Parathyroid adenoma (tissue), 2 donors: Measurements from ENCODE around the gene RLN3.

ENCODE experiments used
- H2AFZ ChIP-seq: fragments of 300-600 bp; sonication (generic); one replicate; pipeline ENCODE4 v1.7.0; 2017; ENCODE audit warnings: antibody characterized with exemption, mild to moderate bottlenecking
- H3K27ac ChIP-seq: fragments of 300-600 bp; sonication (generic); one replicate; pipeline ENCODE4 v1.7.0; 2017
- H3K27me3 ChIP-seq: fragments of 300-600 bp; sonication (generic); one replicate; pipeline ENCODE4 v1.7.0; 2017; ENCODE audit warnings: low read length; ENCODE audit not compliant: control insufficient read depth, insufficient read depth
- H3K36me3 ChIP-seq: fragments of 300-600 bp; sonication (generic); one replicate; pipeline ENCODE4 v1.7.0; 2017; ENCODE audit warnings: low read length; ENCODE audit not compliant: control insufficient read depth, insufficient read depth
- H3K4me1 ChIP-seq: fragments of 300-600 bp; sonication (generic); one replicate; pipeline ENCODE4 v1.7.0; 2017; ENCODE audit warnings: control low read depth
- H3K4me2 ChIP-seq: fragments of 300-600 bp; sonication (generic); one replicate; pipeline ENCODE4 v1.7.0; 2017; ENCODE audit warnings: low read length
- H3K4me3 ChIP-seq: fragments of 300-600 bp; sonication (generic); one replicate; pipeline ENCODE4 v1.7.0; 2017; ENCODE audit warnings: low read depth, low read length
- H3K79me2 ChIP-seq: fragments of 300-600 bp; sonication (generic); one replicate; pipeline ENCODE4 v1.7.0; 2017; ENCODE audit warnings: control low read depth
- H3K9ac ChIP-seq: fragments of 300-600 bp; sonication (generic); one replicate; pipeline ENCODE4 v1.7.0; 2017; ENCODE audit warnings: mild to moderate bottlenecking
- H3K9me3 ChIP-seq: fragments of 300-600 bp; sonication (generic); one replicate; pipeline ENCODE4 v1.7.0; 2017; ENCODE audit warnings: low read length; ENCODE audit not compliant: control insufficient read depth
- TF ChIP-seq, protein P1 (sequence below): fragments of 300-600 bp; sonication (generic); IDR thresholded peaks from one replicate; pipeline ENCODE4 v1.7.0; 2017; ENCODE audit warnings: antibody characterized with exemption, mild to moderate bottlenecking
- donor health status: primary hyperparathyroidism.

RLN3 gene

DNA sequence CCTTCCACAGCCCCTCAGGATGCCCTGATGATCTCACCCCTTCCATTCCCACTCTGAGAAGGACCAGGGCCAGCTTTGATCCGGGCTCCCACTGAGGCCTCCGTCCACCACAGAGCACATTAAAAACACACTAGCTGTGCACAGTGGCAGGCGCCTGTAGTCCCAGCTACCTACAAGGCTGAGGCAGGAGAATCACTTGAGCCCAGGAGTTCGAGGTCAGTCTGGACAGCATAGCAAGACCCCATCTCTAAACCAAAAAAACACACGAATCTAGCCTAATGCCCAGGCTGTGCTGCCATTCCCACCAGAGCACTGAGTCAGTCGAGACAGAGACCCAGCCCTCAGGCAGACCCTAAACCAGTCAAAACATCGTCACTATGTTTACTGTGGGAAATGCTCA lies 35.9 kb upstream of the RLN3 start:
- Histone ChIP-seq H3K4me2 (no peak overlapping the region), H3K4me1 (peaks cover 23% of the 10 kb centered on the region), H3K36me3 (no peaks in the 10 kb centered on the region), H3K27me3 (no peaks in the 10 kb centered on the region), H3K9me3 (no peaks in the 10 kb centered on the region), H3K4me3 (no peak overlapping the region), H3K27ac (no peak overlapping the region), H3K9ac (no peak overlapping the region), H2AFZ (no peak overlapping the region), H3K79me2 (peaks cover 36% of the 10 kb centered on the region)
- TF ChIP-seq, protein P1, sequence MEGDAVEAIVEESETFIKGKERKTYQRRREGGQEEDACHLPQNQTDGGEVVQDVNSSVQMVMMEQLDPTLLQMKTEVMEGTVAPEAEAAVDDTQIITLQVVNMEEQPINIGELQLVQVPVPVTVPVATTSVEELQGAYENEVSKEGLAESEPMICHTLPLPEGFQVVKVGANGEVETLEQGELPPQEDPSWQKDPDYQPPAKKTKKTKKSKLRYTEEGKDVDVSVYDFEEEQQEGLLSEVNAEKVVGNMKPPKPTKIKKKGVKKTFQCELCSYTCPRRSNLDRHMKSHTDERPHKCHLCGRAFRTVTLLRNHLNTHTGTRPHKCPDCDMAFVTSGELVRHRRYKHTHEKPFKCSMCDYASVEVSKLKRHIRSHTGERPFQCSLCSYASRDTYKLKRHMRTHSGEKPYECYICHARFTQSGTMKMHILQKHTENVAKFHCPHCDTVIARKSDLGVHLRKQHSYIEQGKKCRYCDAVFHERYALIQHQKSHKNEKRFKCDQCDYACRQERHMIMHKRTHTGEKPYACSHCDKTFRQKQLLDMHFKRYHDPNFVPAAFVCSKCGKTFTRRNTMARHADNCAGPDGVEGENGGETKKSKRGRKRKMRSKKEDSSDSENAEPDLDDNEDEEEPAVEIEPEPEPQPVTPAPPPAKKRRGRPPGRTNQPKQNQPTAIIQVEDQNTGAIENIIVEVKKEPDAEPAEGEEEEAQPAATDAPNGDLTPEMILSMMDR, result no peak

- no peak overlapping the region for H3K9ac ChIP-seq
- H3K27ac ChIP-seq, result no peak overlapping the region
- H3K27me3 ChIP-seq, result no peaks in the 10 kb centered on the region
- peaks cover 11% of the 10 kb centered on the region for H3K4me1 ChIP-seq
- no peak overlapping the region for H3K4me2 ChIP-seq
- H2AFZ ChIP-seq, result no peak overlapping the region
- peaks cover 44% of the 10 kb centered on the region for H3K79me2 ChIP-seq
- no peaks in the 10 kb centered on the region for H3K9me3 ChIP-seq
- H3K36me3 ChIP-seq, result no peaks in the 10 kb centered on the region
- H3K4me3 ChIP-seq, result no peak overlapping the region
- TF ChIP-seq, protein P1, result no peak
Measured at GRCh38 chr19:13993590-13994300, 34.2 kb upstream of the RLN3 start.

- Histone ChIP-seq H3K27ac (no peak overlapping the region), H3K9ac (no peak overlapping the region), H3K79me2 (peaks cover 56% of the 10 kb centered on the region), H3K36me3 (no peaks in the 10 kb centered on the region), H3K4me2 (no peak overlapping the region), H3K4me1 (peaks cover 3% of the 10 kb centered on the region), H3K4me3 (no peak overlapping the region), H3K9me3 (no peaks in the 10 kb centered on the region), H3K27me3 (no peaks in the 10 kb centered on the region), H2AFZ (no peak overlapping the region)
- TF ChIP-seq, protein P1, result no peak
Measured at GRCh38 chr19:13995017-13995728, 32.8 kb upstream of the RLN3 start.

DNA sequence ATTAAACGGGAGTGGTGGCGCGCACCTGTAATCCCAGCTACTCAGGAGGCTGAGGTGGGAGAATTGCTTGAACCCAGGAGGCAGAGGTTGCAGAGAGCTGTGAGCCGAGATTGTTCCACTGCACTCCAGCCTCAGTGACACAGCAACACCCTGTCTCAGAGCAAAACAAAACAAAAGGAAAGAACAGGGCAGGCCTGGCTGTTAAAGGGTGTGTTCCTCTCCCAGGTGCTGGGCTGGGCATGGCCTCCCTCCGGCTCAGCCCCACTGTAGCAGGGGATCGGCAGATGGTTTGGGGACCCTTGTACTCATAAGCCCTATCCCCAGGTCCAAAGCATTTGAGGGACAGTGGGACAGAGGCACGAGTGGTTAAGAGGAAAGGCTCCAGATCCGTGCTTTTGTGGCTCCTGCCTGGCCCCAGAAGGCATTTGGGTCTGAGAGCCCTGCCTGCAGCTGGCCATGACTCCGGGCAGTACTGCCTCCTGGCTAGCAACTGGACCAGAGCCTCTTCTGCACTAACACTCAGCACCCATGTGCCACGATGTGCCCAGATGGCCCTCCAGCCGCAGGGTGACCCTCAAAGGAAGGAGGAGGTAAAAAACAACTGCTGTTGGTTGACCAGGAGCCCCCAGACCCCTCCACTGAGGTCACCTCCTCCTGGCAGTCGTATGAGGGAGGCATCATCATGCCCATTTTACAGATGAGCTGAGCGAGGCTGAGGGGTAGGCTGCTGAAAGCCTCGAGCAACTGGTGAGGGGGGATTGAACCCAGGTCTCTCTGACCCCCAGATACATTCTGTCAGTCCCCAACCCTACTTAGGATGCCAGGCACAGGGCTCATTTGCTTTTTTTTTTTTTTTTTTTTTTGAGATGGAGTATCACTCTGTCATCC lies 31.8 kb upstream of the RLN3 start:
- no peak overlapping the region for H2AFZ ChIP-seq
- no peaks in the 10 kb centered on the region for H3K9me3 ChIP-seq
- H3K4me1 ChIP-seq, result peaks cover 10% of the 10 kb centered on the region
- no peak overlapping the region for H3K9ac ChIP-seq
- no peaks in the 10 kb centered on the region for H3K36me3 ChIP-seq
- TF ChIP-seq, protein P1, result no peak
- no peak overlapping the region for H3K4me2 ChIP-seq
- H3K79me2 ChIP-seq, result peaks cover 65% of the 10 kb centered on the region
- no peak overlapping the region for H3K4me3 ChIP-seq
- no peaks in the 10 kb centered on the region for H3K27me3 ChIP-seq
- H3K27ac ChIP-seq, result no peak overlapping the region
